Tibial nerve (tissue), 4 donors: Measurements from ENCODE around the gene IL20RA. TPM values are rescaled to one million over a fixed set of nuclear protein-coding genes. Genes with fewer than 3 reads are reported as not detected.

Experiments used
- DNase-seq, 2 donors: peaks; one replicate each; pipeline ENCODE4 v3.0.0-alpha.2; 2019; ENCODE audit warnings: low spot score in 2 of 2
- H3K27ac ChIP-seq, 4 donors: fragments of 200-600 bp; sonication (generic) in 3 of 4; one replicate each; pipeline ENCODE4 v1.5.1; 2017 to 2019; ENCODE audit warnings: mild to moderate bottlenecking in 1 of 4
- H3K27me3 ChIP-seq, 2 donors: fragments of 200-600 bp; sonication (generic) in 1 of 2; one replicate each; pipeline versions ENCODE4 v1.5.1 to v1.6.0; 2017 to 2019
- H3K36me3 ChIP-seq, 3 donors: fragments of 200-600 bp; sonication (generic); one replicate each; pipeline ENCODE4 v1.5.1; 2018 to 2019
- H3K4me1 ChIP-seq, 4 donors: fragments of 200-600 bp; sonication (generic) in 3 of 4; one replicate each; pipeline ENCODE4 v1.5.1; 2017 to 2019
- H3K4me3 ChIP-seq, 4 donors: fragments of 200-600 bp; sonication (generic) in 3 of 4; one replicate each; pipeline ENCODE4 v1.5.1; 2017 to 2019; ENCODE audit warnings: mild to moderate bottlenecking in 1 of 4, moderate library complexity in 1 of 4
- H3K9me3 ChIP-seq, 4 donors: fragments of 200-600 bp; sonication (generic) in 3 of 4; one replicate each; pipeline ENCODE4 v1.5.1; 2017 to 2019
- CTCF ChIP-seq, 5 experiments: fragments of 200-600 bp in 3 of 5; fragments of 450-650 bp in 2 of 5; sonication (generic) in 3 of 5; IDR thresholded peaks; one replicate each; pipeline ENCODE4 v1.5.1; 2016 to 2019; ENCODE audit warnings: antibody characterized with exemption in 5 of 5, mild to moderate bottlenecking in 3 of 5, moderate library complexity in 2 of 5
- EP300 ChIP-seq, 2 donors: sonication (generic); formaldehyde crosslinking; IDR thresholded peaks; one replicate each; pipeline ENCODE4 v1.6.1; 2017; ENCODE audit warnings: antibody characterized with exemption in 2 of 2, mild to moderate bottlenecking in 1 of 2
- POLR2A ChIP-seq, 2 donors: fragments of 450-650 bp; IDR thresholded peaks; one replicate each; pipeline ENCODE4 v1.6.1; 2017; ENCODE audit warnings: antibody characterized with exemption in 2 of 2, mild to moderate bottlenecking in 2 of 2, moderate library complexity in 2 of 2
- WGBS, 2 donors: methylation state at CpG; one replicate each; pipeline ENCODE4 v1.1.5; 2018; 5-methylcytosine and 5-hydroxymethylcytosine counted together
- total RNA-seq, 4 donors: library from RNA; depleted of rRNA; stranded (reverse); fragments of >200 nt; gene quantifications; one replicate each; pipeline ENCODE4 v1.1.0, GENCODE V29; 2016

Gene IL20RA
- total RNA-seq, 4 donors from 2014 or later, result 0.60 to 6.3 (median 2.8) TPM

DNA sequence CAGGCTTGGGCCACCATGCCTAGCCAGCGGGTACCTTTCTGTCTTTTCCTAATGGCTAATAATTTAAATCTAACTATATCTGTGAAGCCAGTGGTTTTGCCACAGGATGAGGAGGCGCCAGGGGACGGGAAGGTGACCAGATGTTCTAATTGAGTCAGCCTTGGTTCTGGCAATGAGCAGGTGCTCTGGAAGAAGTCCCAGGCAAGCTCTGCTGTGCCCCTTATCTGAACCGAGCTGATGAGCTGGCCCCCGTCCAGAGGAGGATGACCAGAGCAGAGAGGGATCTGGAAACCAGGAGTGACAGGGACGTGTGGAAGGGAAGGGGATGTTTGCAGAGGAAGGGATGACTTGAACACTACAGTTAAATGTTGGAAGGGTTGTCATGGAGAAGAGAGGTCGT lies 75.9 kb downstream of the IL20RA start:
- TF ChIP-seq EP300 (IDR thresholded peaks at IDR 0.05), result no peak
- TF ChIP-seq POLR2A (IDR thresholded peaks at IDR 0.05), result no peak
- TF ChIP-seq CTCF (IDR thresholded peaks at IDR 0.05), result no peak
- no peaks in the 10 kb centered on the region for H3K36me3 ChIP-seq
- H3K9me3 ChIP-seq, result no peaks in the 10 kb centered on the region
- 70 to 73% methylated on average over 7 of the region's 7 CpGs for WGBS, 2 donors
- H3K4me1 ChIP-seq, result peaks cover 0 to 6% (median 0%) of the 10 kb centered on the region in 4 donors
- H3K27ac ChIP-seq, result no peak overlapping the region
- DNase-seq, result no peak
- peaks cover 0 to 3% of the 10 kb centered on the region in 2 donors for H3K27me3 ChIP-seq
- H3K4me3 ChIP-seq, result no peak overlapping the region

- no peaks in the 10 kb centered on the region for H3K36me3 ChIP-seq
- H3K27me3 ChIP-seq, result peaks cover 0 to 3% of the 10 kb centered on the region in 2 donors
- 52 to 54% methylated on average over 19 of the region's 19 CpGs for WGBS, 2 donors
- DNase-seq, result peak; percentile 27 to 68
- no peak overlapping the region for H3K27ac ChIP-seq
- peaks cover 0 to 6% (median 0%) of the 10 kb centered on the region in 4 donors for H3K4me1 ChIP-seq
- H3K9me3 ChIP-seq, result no peaks in the 10 kb centered on the region
- no peak for TF ChIP-seq EP300 (IDR thresholded peaks at IDR 0.05)
- TF ChIP-seq POLR2A (IDR thresholded peaks at IDR 0.05), result no peak
- TF ChIP-seq CTCF (IDR thresholded peaks at IDR 0.05), result peak; percentile 27 to 58 (median 49)
- no peak overlapping the region for H3K4me3 ChIP-seq
Observed at GRCh38 chr6:136967876-136968752, 76.7 kb downstream of the IL20RA start.

- TF ChIP-seq POLR2A (IDR thresholded peaks at IDR 0.05), result no peak
- no peak for TF ChIP-seq CTCF (IDR thresholded peaks at IDR 0.05)
- no peak for TF ChIP-seq EP300 (IDR thresholded peaks at IDR 0.05)
Observed at GRCh38 chr6:136964398-136964797, 80.4 kb downstream of the IL20RA start.

DNA sequence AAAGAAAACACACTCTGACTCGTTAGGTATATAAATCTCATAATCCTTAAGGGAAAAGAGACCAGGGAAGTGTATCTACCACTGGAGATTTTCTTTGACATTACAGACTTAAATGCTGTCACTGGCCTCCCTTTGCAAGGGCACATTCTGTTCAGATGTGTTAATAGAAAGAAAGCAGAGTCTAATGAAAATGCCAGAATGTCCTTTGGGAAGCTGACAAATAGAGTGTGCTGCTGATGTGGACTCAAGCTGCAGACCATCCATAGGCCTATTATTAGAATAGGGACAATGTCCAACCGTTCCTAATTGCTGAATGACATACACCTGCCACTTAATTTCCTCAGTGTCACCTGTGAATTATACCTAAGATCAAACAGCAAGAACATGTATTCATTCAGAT lies 81.5 kb downstream of the IL20RA start:
- Histone ChIP-seq H3K4me1 (peaks cover 0 to 2% (median 0%) of the 10 kb centered on the region in 4 donors), H3K9me3 (no peaks in the 10 kb centered on the region), H3K27ac (no peak overlapping the region), H3K36me3 (no peaks in the 10 kb centered on the region), H3K4me3 (no peak overlapping the region), H3K27me3 (no peaks in the 10 kb centered on the region)
- no peak for DNase-seq
- WGBS, 2 donors, result 57 to 67% methylated on average over 2 of the region's 2 CpGs
- TF ChIP-seq CTCF (IDR thresholded peaks at IDR 0.05), result no peak
- no peak for TF ChIP-seq POLR2A (IDR thresholded peaks at IDR 0.05)
- no peak for TF ChIP-seq EP300 (IDR thresholded peaks at IDR 0.05)

More at GRCh38 chr6:136964398-136964797, 80.4 kb downstream of the IL20RA start:
- H3K36me3 ChIP-seq, result no peaks in the 10 kb centered on the region
- WGBS, 2 donors, result 61 to 89% methylated on average over 2 of the region's 2 CpGs
- no peak for DNase-seq
- H3K27ac ChIP-seq, result no peak overlapping the region
- H3K4me1 ChIP-seq, result peaks cover 0 to 6% (median 0%) of the 10 kb centered on the region in 4 donors
- H3K27me3 ChIP-seq, result no peaks in the 10 kb centered on the region
- no peaks in the 10 kb centered on the region for H3K9me3 ChIP-seq
- H3K4me3 ChIP-seq, result no peak overlapping the region

GRCh38 chr6:136962661-136963060 lies 82.1 kb downstream of the IL20RA start:
- no peak overlapping the region for H3K4me3 ChIP-seq
- no peaks in the 10 kb centered on the region for H3K36me3 ChIP-seq
- TF ChIP-seq EP300 (IDR thresholded peaks at IDR 0.05) (no peak), POLR2A (IDR thresholded peaks at IDR 0.05) (no peak), CTCF (IDR thresholded peaks at IDR 0.05) (no peak)
- H3K4me1 ChIP-seq, result no peaks in the 10 kb centered on the region
- H3K9me3 ChIP-seq, result no peaks in the 10 kb centered on the region
- DNase-seq, result no peak
- H3K27me3 ChIP-seq, result no peaks in the 10 kb centered on the region
- WGBS, 2 donors, result 42 to 51% methylated on average over 4 of the region's 4 CpGs
- H3K27ac ChIP-seq, result no peak overlapping the region
